ENCODE data around the gene ARSG. TPM values are rescaled to one million over a fixed set of nuclear protein-coding genes. Genes with fewer than 3 reads are reported as not detected.

Gene ARSG
- total and polyA plus RNA-seq, 2 of the 13 experiments (the other 11 are each of a cell fraction or from before 2014, with no cell fraction given): 3.7 to 15.2 TPM

- no peak overlapping the region for H3K27ac ChIP-seq (ENCODE audit: extremely low read length, insufficient read depth, low read length)
- no peak overlapping the region for H3K9ac ChIP-seq (ENCODE audit: insufficient read depth, low read depth, low read length)
- POLR2A ChIA-PET: interaction anchor here (1.6 kb wide), 1 partner anchor 177 kb away, joined by 3 read pairs; the partner anchor contains the start of gene AMZ2
- H3K9me3 ChIP-seq (ENCODE audit: low read length): no peaks in the 10 kb centered on the region
- no peak overlapping the region for H3K4me3 ChIP-seq (replicated peaks in 1 of 3; ENCODE audit: insufficient read depth in 1 of 3, low read depth in 2 of 3, low read length in 3 of 3)
- intact Hi-C loops (cut with micrococcal nuclease; ENCODE audit: unreplicated experiment) (no loop called here), in situ Hi-C loops (cut with HindIII; ENCODE audit: extremely low pct_ligation_motif_present, low pct_unique_long_range_greater_than_20kb) (no loop called here)
- no peaks in the 10 kb centered on the region for H3K79me2 ChIP-seq (ENCODE audit: insufficient read depth, low read length)
- no peaks in the 10 kb centered on the region for H4K20me1 ChIP-seq (ENCODE audit: insufficient read depth, low read length)
- CTCF ChIA-PET (ENCODE audit: low intra/inter-chr PET ratio, low total read pairs): no interaction called here
- ATAC-seq (no peak), FAIRE-seq (no peak), DNase-seq (ENCODE audit: low spot score) (no peak)
- H2AFZ ChIP-seq (ENCODE audit: low read length): no peak overlapping the region
- H3K27me3 ChIP-seq (ENCODE audit: control insufficient read depth in 1 of 2, insufficient read depth in 2 of 2, low read length in 2 of 2): no peaks in the 10 kb centered on the region
- H3K4me2 ChIP-seq (ENCODE audit: low read depth, low read length): no peak overlapping the region
- TF ChIP-seq RCOR2 (CRISPR knock-in tag; IDR thresholded peaks at IDR 0.05) (no peak), ZKSCAN5 (CRISPR knock-in tag; IDR thresholded peaks at IDR 0.05) (no peak)
- H3K4me1 ChIP-seq (ENCODE audit: insufficient read depth, low read length): no peaks in the 10 kb centered on the region
- 95% methylated on average over 5 of the region's 6 CpGs for WGBS (ENCODE audit: low lambda C conversion rate)
- BruUV-seq (replicated peaks): no TSS peak
- H3K36me3 ChIP-seq (replicated peaks in 1 of 2; ENCODE audit: control insufficient read depth in 1 of 2, insufficient read depth in 2 of 2, low read length in 2 of 2): peaks cover 25 to 38% of the 10 kb centered on the region in 2 experiments
These were observed 133.6 kb downstream of the ARSG start for GRCh38 chr17:68424861-68425260.

- H3K27ac ChIP-seq (ENCODE audit: extremely low read length, insufficient read depth, low read length): no peak overlapping the region
- no peaks in the 10 kb centered on the region for H3K27me3 ChIP-seq (ENCODE audit: control insufficient read depth in 1 of 2, insufficient read depth in 2 of 2, low read length in 2 of 2)
- no peak for FAIRE-seq
- in situ Hi-C loops (cut with HindIII; ENCODE audit: extremely low pct_ligation_motif_present, low pct_unique_long_range_greater_than_20kb): no loop called here
- no peak overlapping the region for H3K9ac ChIP-seq (ENCODE audit: insufficient read depth, low read depth, low read length)
- intact Hi-C loops (cut with micrococcal nuclease; ENCODE audit: unreplicated experiment): no loop called here
- ChIA-PET CTCF (ENCODE audit: low intra/inter-chr PET ratio, low total read pairs) (no interaction called here), POLR2A (no interaction called here)
- no peak for ATAC-seq
- no peaks in the 10 kb centered on the region for H4K20me1 ChIP-seq (ENCODE audit: insufficient read depth, low read length)
- no peaks in the 10 kb centered on the region for H3K79me2 ChIP-seq (ENCODE audit: insufficient read depth, low read length)
- H3K4me2 ChIP-seq (ENCODE audit: low read depth, low read length): no peak overlapping the region
- WGBS (ENCODE audit: low lambda C conversion rate): 93% methylated on average over 12 of the region's 12 CpGs
- no peaks in the 10 kb centered on the region for H3K4me1 ChIP-seq (ENCODE audit: insufficient read depth, low read length)
- peaks cover 23 to 40% of the 10 kb centered on the region in 2 experiments for H3K36me3 ChIP-seq (replicated peaks in 1 of 2; ENCODE audit: control insufficient read depth in 1 of 2, insufficient read depth in 2 of 2, low read length in 2 of 2)
- BruUV-seq (replicated peaks): no TSS peak
- no peaks in the 10 kb centered on the region for H3K9me3 ChIP-seq (ENCODE audit: low read length)
- H3K4me3 ChIP-seq (replicated peaks in 1 of 3; ENCODE audit: insufficient read depth in 1 of 3, low read depth in 2 of 3, low read length in 3 of 3): no peak overlapping the region
- DNase-seq (ENCODE audit: low spot score): no peak
- H2AFZ ChIP-seq (ENCODE audit: low read length): no peak overlapping the region
- no peak for TF ChIP-seq PRDM15 (CRISPR knock-in tag; IDR thresholded peaks at IDR 0.05)
- TF ChIP-seq, protein P1, sequence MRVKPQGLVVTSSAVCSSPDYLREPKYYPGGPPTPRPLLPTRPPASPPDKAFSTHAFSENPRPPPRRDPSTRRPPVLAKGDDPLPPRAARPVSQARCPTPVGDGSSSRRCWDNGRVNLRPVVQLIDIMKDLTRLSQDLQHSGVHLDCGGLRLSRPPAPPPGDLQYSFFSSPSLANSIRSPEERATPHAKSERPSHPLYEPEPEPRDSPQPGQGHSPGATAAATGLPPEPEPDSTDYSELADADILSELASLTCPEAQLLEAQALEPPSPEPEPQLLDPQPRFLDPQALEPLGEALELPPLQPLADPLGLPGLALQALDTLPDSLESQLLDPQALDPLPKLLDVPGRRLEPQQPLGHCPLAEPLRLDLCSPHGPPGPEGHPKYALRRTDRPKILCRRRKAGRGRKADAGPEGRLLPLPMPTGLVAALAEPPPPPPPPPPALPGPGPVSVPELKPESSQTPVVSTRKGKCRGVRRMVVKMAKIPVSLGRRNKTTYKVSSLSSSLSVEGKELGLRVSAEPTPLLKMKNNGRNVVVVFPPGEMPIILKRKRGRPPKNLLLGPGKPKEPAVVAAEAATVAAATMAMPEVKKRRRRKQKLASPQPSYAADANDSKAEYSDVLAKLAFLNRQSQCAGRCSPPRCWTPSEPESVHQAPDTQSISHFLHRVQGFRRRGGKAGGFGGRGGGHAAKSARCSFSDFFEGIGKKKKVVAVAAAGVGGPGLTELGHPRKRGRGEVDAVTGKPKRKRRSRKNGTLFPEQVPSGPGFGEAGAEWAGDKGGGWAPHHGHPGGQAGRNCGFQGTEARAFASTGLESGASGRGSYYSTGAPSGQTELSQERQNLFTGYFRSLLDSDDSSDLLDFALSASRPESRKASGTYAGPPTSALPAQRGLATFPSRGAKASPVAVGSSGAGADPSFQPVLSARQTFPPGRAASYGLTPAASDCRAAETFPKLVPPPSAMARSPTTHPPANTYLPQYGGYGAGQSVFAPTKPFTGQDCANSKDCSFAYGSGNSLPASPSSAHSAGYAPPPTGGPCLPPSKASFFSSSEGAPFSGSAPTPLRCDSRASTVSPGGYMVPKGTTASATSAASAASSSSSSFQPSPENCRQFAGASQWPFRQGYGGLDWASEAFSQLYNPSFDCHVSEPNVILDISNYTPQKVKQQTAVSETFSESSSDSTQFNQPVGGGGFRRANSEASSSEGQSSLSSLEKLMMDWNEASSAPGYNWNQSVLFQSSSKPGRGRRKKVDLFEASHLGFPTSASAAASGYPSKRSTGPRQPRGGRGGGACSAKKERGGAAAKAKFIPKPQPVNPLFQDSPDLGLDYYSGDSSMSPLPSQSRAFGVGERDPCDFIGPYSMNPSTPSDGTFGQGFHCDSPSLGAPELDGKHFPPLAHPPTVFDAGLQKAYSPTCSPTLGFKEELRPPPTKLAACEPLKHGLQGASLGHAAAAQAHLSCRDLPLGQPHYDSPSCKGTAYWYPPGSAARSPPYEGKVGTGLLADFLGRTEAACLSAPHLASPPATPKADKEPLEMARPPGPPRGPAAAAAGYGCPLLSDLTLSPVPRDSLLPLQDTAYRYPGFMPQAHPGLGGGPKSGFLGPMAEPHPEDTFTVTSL (CRISPR knock-in tag; IDR thresholded peaks at IDR 0.05; ENCODE audit: borderline replicate concordance): no peak
- no peak for TF ChIP-seq ZNF335 (CRISPR knock-in tag; IDR thresholded peaks at IDR 0.05)
- TF ChIP-seq POLR2A (IDR thresholded peaks at IDR 0.05; ENCODE audit: insufficient read depth in 1 of 2, low read depth in 2 of 2, low read length in 2 of 2): no peak
- no peak for TF ChIP-seq FOXK1 (CRISPR knock-in tag; IDR thresholded peaks at IDR 0.05; ENCODE audit: borderline replicate concordance, low read depth)
- no peak for TF ChIP-seq RFX3 (CRISPR knock-in tag; IDR thresholded peaks at IDR 0.05)
These were observed 134.7 kb downstream of the ARSG start for GRCh38 chr17:68425979-68426378.
